ENCODE measurements around the gene NUDT21. TPM values are rescaled to one million over a fixed set of nuclear protein-coding genes. Genes with fewer than 3 reads are reported as not detected.
A peak's percentile ranks its signal among the peaks of the same experiment; 100 is the strongest.

NUDT21 gene
- total and polyA plus RNA-seq, 2 of the 4 experiments (the other 2 are of a cell fraction), result 52.4 to 166 TPM

DNA sequence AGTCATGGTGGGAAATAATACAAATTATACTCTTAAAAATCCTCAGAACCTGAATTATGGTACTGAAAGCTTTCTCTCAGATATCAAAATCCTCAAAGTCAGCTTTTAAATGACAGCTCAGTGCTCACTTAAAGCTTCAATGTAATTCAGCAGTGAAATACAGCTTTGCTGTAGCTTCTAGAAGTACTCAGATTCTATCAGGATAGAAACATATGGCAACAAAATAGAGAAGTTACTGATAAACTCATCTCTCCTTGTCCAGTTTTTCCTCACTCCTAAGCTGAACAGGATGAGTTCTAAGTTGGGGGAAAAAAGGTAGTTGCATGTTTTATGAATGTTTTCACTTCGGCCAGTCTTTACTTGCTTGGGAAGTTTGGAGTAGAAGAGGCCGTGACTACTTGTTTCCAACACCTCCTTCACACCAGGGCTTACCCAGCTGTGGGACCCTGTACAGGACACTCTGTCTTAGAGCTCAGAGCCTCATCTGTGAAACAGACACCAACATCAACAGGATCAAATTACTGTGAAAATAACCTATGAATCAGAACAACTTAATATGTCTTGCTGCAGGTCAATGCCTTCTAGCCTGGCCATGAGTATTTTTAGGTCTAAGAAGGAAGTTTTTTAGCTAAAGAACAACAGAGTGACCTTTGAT is 30.5 kb upstream of the NUDT21 start:
- intact Hi-C loops (cut with micrococcal nuclease), result no loop called here
- no TSS peak for BruUV-seq (replicated peaks)

More for the DNA sequence above, 30.5 kb upstream of the NUDT21 start:
- ChIA-PET CTCF (no interaction called here), POLR2A (ENCODE audit: unreplicated experiment) (interaction anchor here (0.7 kb wide), 1 partner anchor 265 kb away, joined by 5 read pairs; no protein-coding TSS in a partner anchor)
- H4K20me1 ChIP-seq (ENCODE audit: insufficient read depth, low read length), result no peaks in the 10 kb centered on the region
- H3K9ac ChIP-seq (ENCODE audit: low read depth, low read length), result no peak overlapping the region
- peaks cover 21% of the 10 kb centered on the region for H3K36me3 ChIP-seq (ENCODE audit: control insufficient read depth, insufficient read depth, low read length)
- no peak overlapping the region for H3K4me2 ChIP-seq (ENCODE audit: low read depth, low read length)
- DNase-seq (peak; percentile 40), ATAC-seq (ENCODE audit: low read depth) (no peak)
- H3K23ac ChIP-seq (ENCODE audit: low read depth, low read length), result no peak overlapping the region
- no peak overlapping the region for H3K56ac ChIP-seq (ENCODE audit: extremely low read depth, insufficient read depth, low read length)
- TF ChIP-seq RAD21 (IDR thresholded peaks at IDR 0.05; ENCODE audit: low read length) (no peak), SMC3 (IDR thresholded peaks at IDR 0.05; ENCODE audit: low read depth, low read length) (no peak), CEBPB (IDR thresholded peaks at IDR 0.05; ENCODE audit: low read depth, low read length) (no peak), ELK1 (IDR thresholded peaks at IDR 0.05; ENCODE audit: borderline replicate concordance, low read depth, low read length) (no peak), BHLHE40 (IDR thresholded peaks at IDR 0.05; ENCODE audit: low read depth, low read length) (no peak), MAFK (IDR thresholded peaks at IDR 0.05; ENCODE audit: low read depth, low read length) (no peak), NFE2L2 (IDR thresholded peaks at IDR 0.05; ENCODE audit: low read depth, low read length) (no peak), RFX5 (IDR thresholded peaks at IDR 0.05; ENCODE audit: low read depth, low read length) (no peak), RCOR1 (IDR thresholded peaks at IDR 0.05; ENCODE audit: insufficient replicate concordance, low read length) (no peak), FOS (IDR thresholded peaks at IDR 0.05; ENCODE audit: low read depth, low read length) (no peak), MXI1 (IDR thresholded peaks at IDR 0.05; ENCODE audit: borderline replicate concordance, low read depth, low read length) (no peak), USF2 (IDR thresholded peaks at IDR 0.05; ENCODE audit: low read depth, low read length) (no peak), CTCF (conservative IDR thresholded peaks at IDR 0.05; ENCODE audit: low read depth, low read length) (no peak), POLR2A (IDR thresholded peaks at IDR 0.05; ENCODE audit: low read depth, low read length) (no peak), CHD1 (IDR thresholded peaks at IDR 0.05; ENCODE audit: low read depth, low read length) (no peak)
- no peak overlapping the region for H2BK20ac ChIP-seq (ENCODE audit: low read depth, low read length)
- no peak overlapping the region for H3K18ac ChIP-seq (ENCODE audit: low read depth, low read length)
- WGBS, 2 experiments (ENCODE audit: extremely low coverage in 2 of 2, insufficient read length in 1 of 2), result no CpG with 5 or more reads among the region's 2 CpGs
- no peak overlapping the region for H4K91ac ChIP-seq (ENCODE audit: insufficient read depth, low read depth, low read length)
- no peak overlapping the region for H2AFZ ChIP-seq (replicated peaks; ENCODE audit: low read length, poor library complexity)
- peaks cover 4 to 13% of the 10 kb centered on the region in 2 experiments; a peak in 3 of 4 replicates for H3K79me1 ChIP-seq (ENCODE audit: low read depth in 1 of 2, low read length in 2 of 2)
- in situ Hi-C loops (cut with MboI; ENCODE audit: low sequenced_read_pairs), result loop anchor here (10.0 kb wide), 2 partner anchors 63 to 213 kb away; no protein-coding TSS in a partner anchor
- H2AK9ac ChIP-seq (replicated peaks; ENCODE audit: low read depth, low read length, poor library complexity), result no peak overlapping the region
- H4K5ac ChIP-seq (ENCODE audit: low read depth, low read length), result no peak overlapping the region
- no peak overlapping the region for H3K4me3 ChIP-seq (ENCODE audit: insufficient read depth, low read depth, low read length)
- H2BK120ac ChIP-seq (ENCODE audit: low read depth, low read length), result no peak overlapping the region
- dilution Hi-C loops (cut with HindIII; ENCODE audit: low sequenced_read_pairs, unreplicated experiment), result no loop called here
- H3K27me3 ChIP-seq (ENCODE audit: control insufficient read depth, insufficient read depth, low read length), result no peaks in the 10 kb centered on the region
- no peak overlapping the region for H2BK5ac ChIP-seq (ENCODE audit: low read depth, low read length, poor library complexity, severe bottlenecking)
- H3K4ac ChIP-seq (ENCODE audit: low read depth, low read length), result no peak overlapping the region
- no peak overlapping the region for H2BK15ac ChIP-seq (ENCODE audit: low read depth, low read length)
- H3K9me3 ChIP-seq (ENCODE audit: control insufficient read depth, insufficient read depth, low read length), result no peaks in the 10 kb centered on the region
- H3K9me1 ChIP-seq (ENCODE audit: insufficient read depth, low read length), result no peaks in the 10 kb centered on the region
- H3K14ac ChIP-seq (replicated peaks; ENCODE audit: low read depth, low read length), result no peak overlapping the region
- H2AK5ac ChIP-seq (ENCODE audit: low read depth, low read length), result no peak overlapping the region
- H3K27ac ChIP-seq (ENCODE audit: insufficient read depth, low read length), result no peak overlapping the region
- H4K8ac ChIP-seq (ENCODE audit: low read depth in 2 of 2, low read length in 2 of 2), result no peak overlapping the region
- peaks cover 1% of the 10 kb centered on the region; the same call in 1 of the 2 replicates for H3K4me1 ChIP-seq (ENCODE audit: control insufficient read depth, insufficient read depth, low read length)

Data from IMR-90 (cell line).